T-helper 17 cell (primary cell): ENCODE measurements around the gene CD44. TPM values are rescaled to one million over a fixed set of nuclear protein-coding genes. Genes with fewer than 3 reads are reported as not detected.

Source experiments
- ATAC-seq: fragments of 150-1000 bp; cut with Tn5 transposase; 2 replicates; pipeline ENCODE4 v1.10.0; 2021; ENCODE audit warnings: mild to moderate bottlenecking, moderate library complexity
- DNase-seq, 3 donors: peaks; one replicate each; pipeline versions ENCODE4 v3.0.0 to v3.0.0-alpha.2; 2020 to 2021
- H3K9me3 ChIP-seq: one replicate; pipeline ENCODE4 v1.7.0; 2013; ENCODE audit warnings: low read length, mild to moderate bottlenecking; ENCODE audit not compliant: control insufficient read depth, poor library complexity, severe bottlenecking
- H3K27ac Mint-ChIP-seq: one replicate; pipeline ENCODE4 v1.8.0; 2022; ENCODE audit warnings: mild to moderate bottlenecking, moderate library complexity, mixed read lengths
- H3K27me3 Mint-ChIP-seq: one replicate; pipeline ENCODE4 v1.8.0; 2022; ENCODE audit warnings: mixed read lengths
- H3K36me3 Mint-ChIP-seq: one replicate; pipeline ENCODE4 v1.8.0; 2022; ENCODE audit warnings: low read depth, mixed read lengths
- H3K4me1 Mint-ChIP-seq: one replicate; pipeline ENCODE4 v1.8.0; 2022; ENCODE audit warnings: mild to moderate bottlenecking, mixed read lengths
- H3K4me3 Mint-ChIP-seq: one replicate; pipeline ENCODE4 v1.8.0; 2022; ENCODE audit warnings: mild to moderate bottlenecking, moderate library complexity, mixed read lengths
- total RNA-seq, 4 donors: library from RNA in 2 of 4; stranded (reverse) in 2 of 4; gene quantifications; one replicate each; pipeline ENCODE4 v1.2.3 and lab custom pipeline; 2022 to 2026

CD44 gene
- total RNA-seq, 2 donors from 2014 or later, result 1,118 to 1,497 TPM

GRCh38 chr11:35147235-35147634, 8.3 kb downstream of the CD44 start:
- H3K27me3 Mint-ChIP-seq, result no peaks in the 10 kb centered on the region
- peak overlapping the region; percentile 99 for H3K27ac Mint-ChIP-seq
- no peak for ATAC-seq
- H3K4me3 Mint-ChIP-seq, result peak overlapping the region; percentile 99
- DNase-seq, result no peak
- peaks cover 84% of the 10 kb centered on the region for H3K4me1 Mint-ChIP-seq
- peaks cover 6% of the 10 kb centered on the region for H3K9me3 ChIP-seq
- peaks cover 17% of the 10 kb centered on the region for H3K36me3 Mint-ChIP-seq

GRCh38 chr11:35148163-35148837, 9.3 kb downstream of the CD44 start:
- H3K9me3 ChIP-seq, result peaks cover 6% of the 10 kb centered on the region
- Mint-ChIP-seq H3K27ac (peak overlapping the region; percentile 99), H3K36me3 (peaks cover 22% of the 10 kb centered on the region), H3K27me3 (no peaks in the 10 kb centered on the region), H3K4me3 (peak overlapping the region; percentile 55), H3K4me1 (peaks cover 87% of the 10 kb centered on the region)
- DNase-seq, result peak in 1 of 3 donors; percentile 24
- ATAC-seq, result peak; percentile 20

GRCh38 chr11:35150454-35150853, 11.5 kb downstream of the CD44 start:
- peaks cover 86% of the 10 kb centered on the region for H3K4me1 Mint-ChIP-seq
- no peak for DNase-seq
- peak overlapping the region; percentile 99 for H3K27ac Mint-ChIP-seq
- H3K9me3 ChIP-seq, result peaks cover 6% of the 10 kb centered on the region
- peak overlapping the region; percentile 74 for H3K4me3 Mint-ChIP-seq
- no peaks in the 10 kb centered on the region for H3K27me3 Mint-ChIP-seq
- H3K36me3 Mint-ChIP-seq, result peaks cover 28% of the 10 kb centered on the region
- no peak for ATAC-seq

- DNase-seq, result no peak
- peak overlapping the region; percentile 74 for H3K4me3 Mint-ChIP-seq
Observed at GRCh38 chr11:35151241-35151640, 12.3 kb downstream of the CD44 start.

GRCh38 chr11:35151683-35152280, 12.8 kb downstream of the CD44 start:
- Mint-ChIP-seq H3K36me3 (peaks cover 23% of the 10 kb centered on the region), H3K4me3 (peak overlapping the region; percentile 74)
- no peak for DNase-seq

More at GRCh38 chr11:35151241-35151640, 12.3 kb downstream of the CD44 start:
- H3K4me1 Mint-ChIP-seq, result peaks cover 83% of the 10 kb centered on the region
- H3K36me3 Mint-ChIP-seq, result peaks cover 28% of the 10 kb centered on the region
- peaks cover 6% of the 10 kb centered on the region for H3K9me3 ChIP-seq
- peak overlapping the region; percentile 99 for H3K27ac Mint-ChIP-seq
- peak; percentile 14 for ATAC-seq
- H3K27me3 Mint-ChIP-seq, result no peaks in the 10 kb centered on the region

GRCh38 chr11:35152575-35152974, 13.6 kb downstream of the CD44 start:
- ATAC-seq (no peak), DNase-seq (no peak)
- H3K9me3 ChIP-seq, result no peaks in the 10 kb centered on the region
- no peaks in the 10 kb centered on the region for H3K27me3 Mint-ChIP-seq
- H3K4me1 Mint-ChIP-seq, result peaks cover 82% of the 10 kb centered on the region
- peak overlapping the region; percentile 99 for H3K27ac Mint-ChIP-seq
- peak overlapping the region; percentile 74 for H3K4me3 Mint-ChIP-seq
- H3K36me3 Mint-ChIP-seq, result peaks cover 23% of the 10 kb centered on the region

More at GRCh38 chr11:35151683-35152280, 12.8 kb downstream of the CD44 start:
- ATAC-seq, result no peak
- Mint-ChIP-seq H3K27me3 (no peaks in the 10 kb centered on the region), H3K4me1 (peaks cover 81% of the 10 kb centered on the region), H3K27ac (peak overlapping the region; percentile 99)
- peaks cover 6% of the 10 kb centered on the region for H3K9me3 ChIP-seq

- Mint-ChIP-seq H3K27me3 (no peaks in the 10 kb centered on the region), H3K36me3 (peaks cover 24% of the 10 kb centered on the region), H3K4me1 (peaks cover 84% of the 10 kb centered on the region), H3K4me3 (peak overlapping the region; percentile 74), H3K27ac (peak overlapping the region; percentile 99)
- H3K9me3 ChIP-seq, result no peaks in the 10 kb centered on the region
- no peak for DNase-seq
- no peak for ATAC-seq
Observed at GRCh38 chr11:35153280-35153679, 14.3 kb downstream of the CD44 start.

- ATAC-seq (no peak), DNase-seq (no peak)
- H3K9me3 ChIP-seq, result no peaks in the 10 kb centered on the region
- no peaks in the 10 kb centered on the region for H3K27me3 Mint-ChIP-seq
- peaks cover 17% of the 10 kb centered on the region for H3K36me3 Mint-ChIP-seq
- H3K4me3 Mint-ChIP-seq, result peak overlapping the region; percentile 28
- H3K27ac Mint-ChIP-seq, result peak overlapping the region; percentile 99
- H3K4me1 Mint-ChIP-seq, result peaks cover 84% of the 10 kb centered on the region
Observed at GRCh38 chr11:35154952-35155351, 16.0 kb downstream of the CD44 start.

GRCh38 chr11:35155677-35156076, 16.7 kb downstream of the CD44 start:
- Mint-ChIP-seq H3K4me3 (peak overlapping the region; percentile 5), H3K36me3 (peaks cover 20% of the 10 kb centered on the region), H3K27ac (peak overlapping the region; percentile 99), H3K4me1 (peaks cover 86% of the 10 kb centered on the region), H3K27me3 (no peaks in the 10 kb centered on the region)
- DNase-seq (no peak), ATAC-seq (no peak)
- H3K9me3 ChIP-seq, result no peaks in the 10 kb centered on the region

GRCh38 chr11:35157814-35158700, 19.1 kb downstream of the CD44 start:
- Mint-ChIP-seq H3K36me3 (peaks cover 11% of the 10 kb centered on the region), H3K27ac (peak overlapping the region; percentile 99), H3K4me1 (peaks cover 88% of the 10 kb centered on the region), H3K4me3 (peak overlapping the region; percentile 84), H3K27me3 (no peaks in the 10 kb centered on the region)
- H3K9me3 ChIP-seq, result no peaks in the 10 kb centered on the region
- ATAC-seq (no peak), DNase-seq (no peak)

- Mint-ChIP-seq H3K27me3 (no peaks in the 10 kb centered on the region), H3K27ac (peak overlapping the region; percentile 99), H3K4me1 (peaks cover 88% of the 10 kb centered on the region), H3K4me3 (peak overlapping the region; percentile 84), H3K36me3 (peaks cover 9% of the 10 kb centered on the region)
- DNase-seq (no peak), ATAC-seq (no peak)
- no peaks in the 10 kb centered on the region for H3K9me3 ChIP-seq
Observed at GRCh38 chr11:35158701-35159510, 19.9 kb downstream of the CD44 start.

- DNase-seq (no peak), ATAC-seq (peak; percentile 21)
- no peaks in the 10 kb centered on the region for H3K27me3 Mint-ChIP-seq
- H3K4me3 Mint-ChIP-seq, result peak overlapping the region; percentile 84
- no peaks in the 10 kb centered on the region for H3K9me3 ChIP-seq
- peaks cover 5% of the 10 kb centered on the region for H3K36me3 Mint-ChIP-seq
- peaks cover 88% of the 10 kb centered on the region for H3K4me1 Mint-ChIP-seq
- peak overlapping the region; percentile 99 for H3K27ac Mint-ChIP-seq
Observed at GRCh38 chr11:35160246-35160824, 21.4 kb downstream of the CD44 start.
